ENCODE data around the gene RHOG.

Gene RHOG

DNA sequence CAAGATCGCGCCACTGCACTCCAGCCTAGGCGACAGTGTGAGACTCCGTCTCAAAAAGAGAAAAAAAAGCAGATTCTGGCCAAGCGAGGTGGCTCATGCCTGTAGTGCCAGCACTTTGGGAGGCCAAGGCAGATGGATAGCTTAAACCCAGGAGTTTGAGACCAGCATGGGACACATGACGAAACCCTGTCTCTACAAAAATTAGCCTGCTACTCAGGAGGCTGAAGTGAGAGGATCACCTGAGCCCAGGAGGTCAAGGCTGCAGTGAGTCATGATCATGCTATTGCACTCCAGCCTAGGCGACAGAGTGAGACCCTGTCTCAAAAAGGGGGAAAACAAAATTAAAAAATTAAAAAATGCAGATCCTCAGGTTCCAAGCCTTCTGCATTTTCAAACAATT is 18.4 kb downstream of the RHOG start:
- no peak overlapping the region for H3K4me3 ChIP-seq (ENCODE audit: insufficient read depth in 1 of 2, low read depth in 1 of 2, low read length in 2 of 2)
- no peaks in the 10 kb centered on the region for H3K9me3 ChIP-seq (ENCODE audit: control insufficient read depth, low read length)
- no peak overlapping the region for H3K9ac ChIP-seq (ENCODE audit: low read length)
- peaks cover 44 to 50% of the 10 kb centered on the region in 2 experiments for H3K36me3 ChIP-seq (ENCODE audit: control insufficient read depth in 1 of 2, insufficient read depth in 2 of 2, low read depth in 1 of 2, low read length in 2 of 2)
- no peak overlapping the region for H2AFZ ChIP-seq (ENCODE audit: low read depth, low read length)
- H3K4ac ChIP-seq (ENCODE audit: low read depth in 1 of 2, low read length in 2 of 2): no peak overlapping the region
- H2AK5ac ChIP-seq (ENCODE audit: low read length, severe bottlenecking): no peak overlapping the region
- no peak for DNase-seq
- no peak overlapping the region for H3K14ac ChIP-seq (ENCODE audit: low read length in 2 of 2)
- no peak overlapping the region for H3K4me2 ChIP-seq (ENCODE audit: low read length, poor library complexity, severe bottlenecking)
- H2BK12ac ChIP-seq (ENCODE audit: low read length in 2 of 2): no peak overlapping the region
- WGBS: over 99% methylated on average over 6 of the region's 7 CpGs
- no peak overlapping the region for H2BK15ac ChIP-seq (ENCODE audit: low read depth, poor library complexity, severe bottlenecking)
- H3K27me3 ChIP-seq (ENCODE audit: control insufficient read depth in 1 of 2, insufficient read depth in 1 of 2, low read length in 2 of 2): no peaks in the 10 kb centered on the region
- H2BK5ac ChIP-seq (ENCODE audit: low read depth, low read length, poor library complexity, severe bottlenecking): no peak overlapping the region
- H3K18ac ChIP-seq (ENCODE audit: low read depth in 1 of 2, low read length in 2 of 2): no peak overlapping the region
- H3K4me1 ChIP-seq (ENCODE audit: control insufficient read depth, insufficient read depth, low read depth, low read length): peaks cover 5% of the 10 kb centered on the region
- H3K23ac ChIP-seq (ENCODE audit: low read length in 2 of 2): no peak overlapping the region
- no peak overlapping the region for H3K27ac ChIP-seq (ENCODE audit: low read length, poor library complexity, severe bottlenecking)
- H3K79me1 ChIP-seq (replicated peaks; ENCODE audit: low read length, poor library complexity, severe bottlenecking): peaks cover 12% of the 10 kb centered on the region
- no peak overlapping the region for H2BK120ac ChIP-seq (ENCODE audit: low read depth, low read length)
- no peak overlapping the region for H4K91ac ChIP-seq (ENCODE audit: low read length)
- H4K8ac ChIP-seq (ENCODE audit: low read length): no peak overlapping the region

- Histone ChIP-seq H4K8ac (ENCODE audit: low read length) (no peak overlapping the region), H2BK12ac (ENCODE audit: low read length in 2 of 2) (no peak overlapping the region), H3K14ac (ENCODE audit: low read length in 2 of 2) (no peak overlapping the region), H2BK5ac (ENCODE audit: low read depth, low read length, poor library complexity, severe bottlenecking) (no peak overlapping the region), H3K23ac (ENCODE audit: low read length in 2 of 2) (no peak overlapping the region), H3K36me3 (ENCODE audit: control insufficient read depth in 1 of 2, insufficient read depth in 2 of 2, low read depth in 1 of 2, low read length in 2 of 2) (peaks cover 35 to 38% of the 10 kb centered on the region in 2 experiments), H3K79me1 (replicated peaks; ENCODE audit: low read length, poor library complexity, severe bottlenecking) (peaks cover 12% of the 10 kb centered on the region), H2AFZ (ENCODE audit: low read depth, low read length) (no peak overlapping the region), H3K4ac (ENCODE audit: low read depth in 1 of 2, low read length in 2 of 2) (no peak overlapping the region), H3K9ac (ENCODE audit: low read length) (no peak overlapping the region), H2BK15ac (ENCODE audit: low read depth, poor library complexity, severe bottlenecking) (no peak overlapping the region), H3K4me1 (ENCODE audit: control insufficient read depth, insufficient read depth, low read depth, low read length) (peaks cover 5% of the 10 kb centered on the region), H3K27ac (ENCODE audit: low read length, poor library complexity, severe bottlenecking) (no peak overlapping the region), H4K91ac (ENCODE audit: low read length) (no peak overlapping the region), H3K9me3 (ENCODE audit: control insufficient read depth, low read length) (no peaks in the 10 kb centered on the region), H3K18ac (ENCODE audit: low read depth in 1 of 2, low read length in 2 of 2) (no peak overlapping the region), H3K4me3 (ENCODE audit: insufficient read depth in 1 of 2, low read depth in 1 of 2, low read length in 2 of 2) (no peak overlapping the region), H2AK5ac (ENCODE audit: low read length, severe bottlenecking) (no peak overlapping the region), H3K27me3 (ENCODE audit: control insufficient read depth in 1 of 2, insufficient read depth in 1 of 2, low read length in 2 of 2) (no peaks in the 10 kb centered on the region), H2BK120ac (ENCODE audit: low read depth, low read length) (no peak overlapping the region), H3K4me2 (ENCODE audit: low read length, poor library complexity, severe bottlenecking) (no peak overlapping the region)
- no peak for DNase-seq
- WGBS: 98% methylated on average over 2 of the region's 2 CpGs
Observed at GRCh38 chr11:3820971-3821370, 19.8 kb downstream of the RHOG start.

- Histone ChIP-seq H3K4ac (ENCODE audit: low read depth in 1 of 2, low read length in 2 of 2) (no peak overlapping the region), H3K14ac (ENCODE audit: low read length in 2 of 2) (no peak overlapping the region), H2BK5ac (ENCODE audit: low read depth, low read length, poor library complexity, severe bottlenecking) (no peak overlapping the region), H3K9me3 (ENCODE audit: control insufficient read depth, low read length) (no peaks in the 10 kb centered on the region), H3K4me3 (ENCODE audit: insufficient read depth in 1 of 2, low read depth in 1 of 2, low read length in 2 of 2) (no peak overlapping the region), H3K36me3 (ENCODE audit: control insufficient read depth in 1 of 2, insufficient read depth in 2 of 2, low read depth in 1 of 2, low read length in 2 of 2) (peaks cover 8 to 16% of the 10 kb centered on the region in 2 experiments), H2BK12ac (ENCODE audit: low read length in 2 of 2) (no peak overlapping the region), H3K4me1 (ENCODE audit: control insufficient read depth, insufficient read depth, low read depth, low read length) (no peaks in the 10 kb centered on the region), H3K18ac (ENCODE audit: low read depth in 1 of 2, low read length in 2 of 2) (no peak overlapping the region), H3K27me3 (ENCODE audit: control insufficient read depth in 1 of 2, insufficient read depth in 1 of 2, low read length in 2 of 2) (no peaks in the 10 kb centered on the region), H3K79me1 (replicated peaks; ENCODE audit: low read length, poor library complexity, severe bottlenecking) (peaks cover 10% of the 10 kb centered on the region), H2AFZ (ENCODE audit: low read depth, low read length) (no peak overlapping the region), H3K27ac (ENCODE audit: low read length, poor library complexity, severe bottlenecking) (no peak overlapping the region), H3K9ac (ENCODE audit: low read length) (no peak overlapping the region), H2BK15ac (ENCODE audit: low read depth, poor library complexity, severe bottlenecking) (no peak overlapping the region), H2BK120ac (ENCODE audit: low read depth, low read length) (no peak overlapping the region), H2AK5ac (ENCODE audit: low read length, severe bottlenecking) (no peak overlapping the region), H3K23ac (ENCODE audit: low read length in 2 of 2) (peak overlapping the region in 1 of 2 experiments; percentile 46), H4K91ac (ENCODE audit: low read length) (no peak overlapping the region), H3K4me2 (ENCODE audit: low read length, poor library complexity, severe bottlenecking) (no peak overlapping the region), H4K8ac (ENCODE audit: low read length) (no peak overlapping the region)
- WGBS: 90% methylated on average over 10 of the region's 10 CpGs
- DNase-seq: no peak
Observed at GRCh38 chr11:3817181-3817800, 23.5 kb downstream of the RHOG start.

GRCh38 chr11:3816673-3817072 is 24.1 kb downstream of the RHOG start:
- no peak overlapping the region for H3K14ac ChIP-seq (ENCODE audit: low read length in 2 of 2)
- peaks cover 8 to 16% of the 10 kb centered on the region in 2 experiments for H3K36me3 ChIP-seq (ENCODE audit: control insufficient read depth in 1 of 2, insufficient read depth in 2 of 2, low read depth in 1 of 2, low read length in 2 of 2)
- H3K9ac ChIP-seq (ENCODE audit: low read length): no peak overlapping the region
- H2BK12ac ChIP-seq (ENCODE audit: low read length in 2 of 2): no peak overlapping the region
- H3K79me1 ChIP-seq (replicated peaks; ENCODE audit: low read length, poor library complexity, severe bottlenecking): peaks cover 12% of the 10 kb centered on the region
- H3K18ac ChIP-seq (ENCODE audit: low read depth in 1 of 2, low read length in 2 of 2): no peak overlapping the region
- no peak overlapping the region for H3K4ac ChIP-seq (ENCODE audit: low read depth in 1 of 2, low read length in 2 of 2)
- no peak overlapping the region for H4K8ac ChIP-seq (ENCODE audit: low read length)
- no peak overlapping the region for H2BK15ac ChIP-seq (ENCODE audit: low read depth, poor library complexity, severe bottlenecking)
- no peak overlapping the region for H3K23ac ChIP-seq (ENCODE audit: low read length in 2 of 2)
- no peak overlapping the region for H3K27ac ChIP-seq (ENCODE audit: low read length, poor library complexity, severe bottlenecking)
- H3K9me3 ChIP-seq (ENCODE audit: control insufficient read depth, low read length): no peaks in the 10 kb centered on the region
- no peak overlapping the region for H2BK5ac ChIP-seq (ENCODE audit: low read depth, low read length, poor library complexity, severe bottlenecking)
- H4K91ac ChIP-seq (ENCODE audit: low read length): no peak overlapping the region
- H3K4me2 ChIP-seq (ENCODE audit: low read length, poor library complexity, severe bottlenecking): no peak overlapping the region
- no peak overlapping the region for H3K4me3 ChIP-seq (ENCODE audit: insufficient read depth in 1 of 2, low read depth in 1 of 2, low read length in 2 of 2)
- 94% methylated on average over 1 of the region's 2 CpGs for WGBS
- H2AK5ac ChIP-seq (ENCODE audit: low read length, severe bottlenecking): no peak overlapping the region
- H3K4me1 ChIP-seq (ENCODE audit: control insufficient read depth, insufficient read depth, low read depth, low read length): no peaks in the 10 kb centered on the region
- no peak overlapping the region for H2AFZ ChIP-seq (ENCODE audit: low read depth, low read length)
- no peak for DNase-seq
- no peaks in the 10 kb centered on the region for H3K27me3 ChIP-seq (ENCODE audit: control insufficient read depth in 1 of 2, insufficient read depth in 1 of 2, low read length in 2 of 2)
- H2BK120ac ChIP-seq (ENCODE audit: low read depth, low read length): no peak overlapping the region

Measured in mesenchymal stem cell (in vitro differentiated cells and primary cell).